GM23248 (cell line): ENCODE results near the gene LHX1.

Source experiments
- EZH2 ChIP-seq: fragments of 200-600 bp; sonication (generic); IDR thresholded peaks from 2 replicates; pipeline ENCODE4 v1.6.1; 2018; ENCODE audit warnings: antibody characterized with exemption, mild to moderate bottlenecking; ENCODE audit not compliant: insufficient read depth, poor library complexity, severe bottlenecking
- EZH2phosphoT487 ChIP-seq: fragments of 200-600 bp; sonication (generic); IDR thresholded peaks from 2 replicates; pipeline ENCODE4 v1.6.1; 2018; ENCODE audit warnings: antibody characterized with exemption, moderate library complexity, mild to moderate bottlenecking, low read depth; ENCODE audit not compliant: insufficient read depth

DNA sequence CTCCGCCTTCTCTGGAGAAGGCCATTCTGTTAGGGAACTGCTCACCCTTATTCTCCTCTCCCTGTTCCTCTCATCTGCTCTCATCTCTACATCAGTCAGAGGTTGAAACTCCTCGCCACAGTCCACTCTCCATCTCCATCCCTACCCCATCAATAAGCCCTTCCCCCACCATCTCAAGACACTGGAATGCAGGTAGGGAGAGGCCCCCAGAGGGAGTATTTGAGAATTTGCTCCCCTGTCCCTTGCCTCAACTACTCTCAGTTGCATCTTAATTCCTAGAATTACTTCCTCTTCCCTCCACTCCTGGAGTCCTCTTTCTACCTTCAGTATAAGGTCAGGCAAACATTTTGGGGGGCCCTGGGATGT is 9.4 kb downstream of the LHX1 start:
- TF ChIP-seq EZH2 (no peak), EZH2phosphoT487 (no peak)
